GM13976 (cell line): ENCODE results near the gene TUFT1.

Source experiments
- DNase-seq: peaks from one replicate; pipeline ENCODE4 v3.0.0; 2012; ENCODE audit warnings: low spot score
- CTCF ChIP-seq: IDR thresholded peaks from 2 replicates; pipeline ENCODE4 v1.5.1; 2012; ENCODE audit warnings: borderline replicate concordance, mild to moderate bottlenecking; ENCODE audit not compliant: insufficient read depth; ENCODE audit errors: extremely low read depth, missing control alignments, control extremely low read depth
- in situ Hi-C: fragments of 300-500 bp; cut with MboI; formaldehyde crosslinking; loops from one replicate; pipeline ENCODE4 v1.12.0; 2022; ENCODE audit warnings: low sequenced_read_pairs, mixed read lengths, inconsistent platforms; ENCODE audit not compliant: unreplicated experiment

Gene TUFT1

GRCh38 chr1:151542710-151543129, 2.6 kb downstream of the TUFT1 start:
- TF ChIP-seq CTCF = no peak
- in situ Hi-C loops = no loop called here
- no peak for DNase-seq

DNA sequence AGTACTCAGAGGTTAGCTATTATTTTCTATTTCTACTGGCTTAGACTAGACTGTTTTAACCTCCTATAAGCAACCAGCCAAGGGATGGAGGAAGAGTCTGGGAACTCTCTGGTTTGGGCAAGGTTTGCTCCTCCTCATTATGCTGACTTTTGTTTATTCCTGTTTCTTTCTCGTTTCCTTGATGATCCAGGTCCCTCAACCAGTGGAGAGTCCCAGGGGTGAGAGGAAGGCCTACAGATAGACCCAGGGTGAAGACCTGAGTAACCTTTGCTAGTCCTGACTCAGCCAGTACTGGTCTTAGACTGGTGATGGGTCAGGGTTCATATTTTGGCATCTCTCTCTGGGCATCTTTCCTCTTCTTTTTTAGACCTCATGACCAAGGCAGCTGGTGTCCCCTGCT, 5.4 kb downstream of the TUFT1 start:
- no peak for DNase-seq
- no peak for TF ChIP-seq CTCF
- in situ Hi-C loops = no loop called here

DNA sequence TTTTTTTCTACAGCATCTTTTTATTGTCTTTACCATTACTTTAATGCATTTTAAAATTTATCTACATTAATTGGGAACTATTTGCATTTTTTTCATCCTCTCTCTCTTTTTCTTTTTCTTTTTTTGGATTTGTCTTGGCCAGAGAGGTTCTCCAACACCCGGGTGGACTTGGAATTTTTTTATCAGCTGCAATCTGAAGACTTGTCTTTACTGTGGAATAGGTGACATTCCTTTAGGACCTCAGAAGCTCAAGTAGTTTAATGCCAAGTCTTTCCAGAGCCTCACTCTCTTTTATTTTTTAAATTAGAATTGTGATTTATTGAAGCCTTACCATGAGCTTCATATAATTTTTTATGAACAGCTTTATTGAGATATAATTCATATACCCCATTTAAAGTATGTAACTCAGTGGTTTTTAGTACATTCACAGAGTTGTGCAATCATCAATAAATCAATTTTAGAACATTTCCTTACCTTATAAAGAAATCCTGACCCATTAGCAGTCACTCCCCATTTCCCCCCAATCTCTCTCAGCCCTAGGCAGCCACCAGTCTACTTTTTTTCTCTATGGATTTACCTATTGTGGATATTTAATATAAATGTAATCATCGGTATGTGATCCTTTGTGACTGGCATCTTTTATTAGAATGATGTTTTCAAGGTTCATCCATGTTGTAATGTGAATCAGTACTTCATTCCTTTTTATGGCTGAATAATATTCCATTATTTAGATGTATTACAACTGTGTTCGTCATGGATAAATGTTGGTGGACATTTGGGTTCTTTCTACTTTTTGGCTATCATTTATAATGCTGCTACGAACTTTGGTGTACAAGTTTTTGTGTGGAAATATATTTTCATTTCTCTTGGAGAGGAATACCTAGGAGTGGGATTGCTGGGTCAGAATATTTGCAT, 6.2 kb downstream of the TUFT1 start:
- no peak for TF ChIP-seq CTCF
- DNase-seq = no peak
- in situ Hi-C loops = no loop called here

DNA sequence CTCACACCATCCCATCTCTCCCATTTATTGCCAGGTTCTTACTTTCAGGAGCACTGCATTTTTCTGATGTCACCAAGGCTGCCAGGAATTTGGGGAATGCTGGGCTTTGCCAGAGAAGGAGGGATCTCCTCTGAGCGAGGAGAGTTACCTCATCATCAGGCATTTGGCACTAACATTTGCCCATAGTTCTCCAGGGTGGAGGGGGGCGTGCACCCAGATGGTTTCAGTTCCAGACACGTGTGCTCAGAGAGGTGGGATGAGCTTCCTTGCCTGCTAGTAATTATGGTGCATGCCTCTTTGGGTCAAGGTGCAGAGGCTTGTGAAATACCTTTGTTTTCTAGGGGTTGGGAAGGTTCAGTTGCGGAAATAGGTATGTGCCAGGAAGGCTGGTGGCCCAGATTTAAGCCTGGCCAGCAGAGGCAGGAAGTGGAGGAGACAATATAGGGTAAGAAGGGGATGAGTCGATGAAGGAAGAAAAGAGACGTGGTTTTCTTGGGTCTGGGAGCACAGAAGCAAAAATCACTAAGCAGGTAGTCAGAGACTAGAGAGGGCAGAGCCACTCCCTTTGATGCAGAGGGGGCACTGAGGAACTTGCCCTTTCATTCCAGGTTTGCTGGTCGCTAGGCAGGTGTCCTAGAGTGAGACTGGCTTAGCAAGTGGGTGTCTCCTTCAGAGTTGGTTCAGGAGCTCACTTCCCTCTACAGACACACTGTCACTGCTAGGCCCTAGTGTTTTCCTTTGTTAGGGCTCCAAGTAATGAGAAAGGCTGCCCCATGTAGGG, 7.2 kb downstream of the TUFT1 start:
- no peak for DNase-seq
- in situ Hi-C loops = no loop called here
- TF ChIP-seq CTCF = no peak

GRCh38 chr1:151547900-151548230, 7.8 kb downstream of the TUFT1 start:
- TF ChIP-seq CTCF = no peak
- in situ Hi-C loops = no loop called here

DNA sequence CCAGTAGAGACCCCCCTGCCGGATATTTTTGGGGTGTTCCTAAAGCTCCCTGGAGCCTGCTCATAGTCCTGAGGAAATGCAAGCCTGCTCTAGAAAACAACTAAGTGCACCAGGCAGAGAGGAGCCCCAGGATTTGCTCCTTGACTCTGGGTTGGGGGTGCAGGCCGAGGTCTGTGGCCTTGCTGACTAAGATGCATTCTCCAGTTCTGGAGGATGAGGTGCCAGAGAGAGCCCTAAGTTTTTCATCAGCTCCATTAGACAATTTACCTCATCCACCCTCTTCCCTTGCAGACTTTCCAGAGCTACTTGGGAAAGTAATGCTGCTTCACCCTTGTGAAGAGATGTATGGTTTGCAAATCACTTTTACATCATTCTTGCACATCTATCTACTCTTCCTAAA, 9.1 kb downstream of the TUFT1 start:
- DNase-seq = no peak
- in situ Hi-C loops = no loop called here
- no peak for TF ChIP-seq CTCF

More at GRCh38 chr1:151547900-151548230, 7.8 kb downstream of the TUFT1 start:
- DNase-seq = no peak
